CD4-positive, alpha-beta T cell treated with Interleukin-2 at 100 ng/mL for 4 hours (primary cell): ENCODE results near the gene MEGF6.

Experiments used
- DNase-seq: peaks from one replicate; pipeline ENCODE4 v3.0.0-alpha.2; 2020; ENCODE audit warnings: low spot score

Gene MEGF6

GRCh38 chr1:3469849-3470649, 141.3 kb downstream of the MEGF6 start:
- no peak for DNase-seq

DNA sequence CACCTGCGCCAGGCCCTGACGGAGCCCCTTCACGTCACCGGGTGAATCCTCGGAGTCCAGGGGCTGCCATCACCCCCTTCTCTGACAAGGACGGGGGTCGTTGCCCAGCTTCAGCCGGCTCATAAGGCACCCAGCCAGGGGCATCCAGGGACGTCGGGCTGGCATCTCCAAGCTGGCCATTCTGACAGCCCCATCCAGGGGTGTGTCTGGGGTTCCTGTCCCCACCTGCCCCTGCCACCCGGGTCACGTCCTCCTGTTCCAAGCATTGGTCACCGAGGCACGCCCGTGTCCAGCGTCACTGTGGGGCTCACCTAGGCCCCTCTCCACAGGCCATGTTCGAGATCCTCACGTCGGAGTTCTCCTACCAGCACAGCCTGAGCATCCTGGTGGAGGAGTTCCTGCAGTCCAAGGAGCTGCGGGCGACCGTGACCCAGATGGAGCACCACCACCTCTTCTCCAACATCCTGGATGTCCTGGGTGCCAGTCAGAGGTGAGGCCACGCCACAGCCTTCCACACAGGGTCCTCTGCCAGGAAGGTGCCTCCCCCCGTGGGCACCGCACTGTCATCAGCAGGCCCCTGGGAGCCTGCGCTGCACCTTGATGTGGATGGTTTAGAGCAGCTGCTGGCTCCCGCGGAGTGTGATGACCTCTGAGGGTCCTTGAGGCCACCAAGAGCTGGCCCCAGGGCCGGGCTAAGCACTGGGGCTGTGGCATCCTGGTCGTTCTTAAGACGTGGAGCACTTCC, 142.0 kb downstream of the MEGF6 start:
- no peak for DNase-seq

GRCh38 chr1:3468236-3469103, 142.8 kb downstream of the MEGF6 start:
- DNase-seq, result no peak

GRCh38 chr1:3467096-3468036, 143.9 kb downstream of the MEGF6 start:
- no peak for DNase-seq

- DNase-seq, result no peak
These were observed 144.8 kb downstream of the MEGF6 start for GRCh38 chr1:3466366-3467075.

GRCh38 chr1:3465935-3466321, 145.4 kb downstream of the MEGF6 start:
- no peak for DNase-seq

DNA sequence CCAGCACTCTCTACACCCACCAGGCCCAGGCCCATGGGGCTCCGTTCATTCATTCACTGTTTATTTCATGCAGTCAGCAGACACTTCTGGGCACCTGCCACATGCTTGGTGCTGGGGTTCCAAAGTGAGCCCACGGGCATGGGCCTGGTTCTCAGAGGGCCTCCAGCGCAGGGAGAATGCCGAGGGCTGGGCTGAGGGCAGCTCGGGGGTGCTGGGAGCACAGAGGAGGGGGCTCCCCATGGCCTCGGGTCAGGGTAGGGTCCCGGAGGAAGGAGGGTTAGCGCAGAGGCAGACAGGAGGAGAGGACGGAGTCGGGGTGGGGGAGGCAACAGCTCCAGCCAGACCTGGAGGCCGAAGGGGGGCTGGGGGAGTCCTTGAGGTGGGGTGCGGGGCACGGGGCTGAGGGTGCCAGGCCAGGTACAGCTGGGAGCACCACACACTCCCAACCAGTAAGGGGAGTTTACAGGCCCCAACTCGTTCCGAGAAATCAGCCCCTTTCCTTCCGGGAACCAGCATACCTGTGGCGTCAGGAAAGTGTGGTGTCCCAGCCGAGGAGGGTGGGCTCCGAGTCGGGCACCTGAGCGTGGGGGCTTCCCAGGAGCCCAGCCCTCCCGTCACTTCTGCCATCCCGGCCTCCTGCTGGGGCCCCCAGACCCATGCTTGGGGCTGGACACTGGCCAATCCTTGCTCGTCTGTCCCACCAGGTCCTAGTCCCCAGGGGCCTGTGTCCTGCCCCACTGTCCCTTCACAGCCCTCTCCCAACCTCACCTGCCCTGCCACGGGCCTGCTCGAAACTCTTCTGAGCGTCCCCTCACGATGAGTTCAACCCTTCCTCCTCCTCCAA, 146.0 kb downstream of the MEGF6 start:
- no peak for DNase-seq

DNA sequence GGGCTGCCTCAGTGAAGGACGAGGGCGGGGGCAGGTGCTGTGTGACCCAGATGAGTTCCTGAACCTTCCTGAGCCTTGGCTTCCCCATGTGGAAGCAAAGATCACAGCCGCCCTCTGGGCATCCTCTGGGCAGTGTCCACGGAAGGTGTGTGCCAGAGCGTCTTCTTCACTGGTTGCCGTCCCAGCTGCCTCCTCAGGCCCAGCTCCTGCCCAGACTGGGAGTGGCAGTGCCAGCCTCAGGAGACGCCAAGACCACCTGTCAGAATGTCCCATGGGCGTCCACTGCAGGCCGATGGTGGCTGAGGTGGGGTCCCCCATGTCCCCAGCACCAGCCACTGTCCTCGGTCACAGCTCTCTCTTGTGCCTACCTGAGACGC, 146.7 kb downstream of the MEGF6 start:
- DNase-seq, result no peak

DNA sequence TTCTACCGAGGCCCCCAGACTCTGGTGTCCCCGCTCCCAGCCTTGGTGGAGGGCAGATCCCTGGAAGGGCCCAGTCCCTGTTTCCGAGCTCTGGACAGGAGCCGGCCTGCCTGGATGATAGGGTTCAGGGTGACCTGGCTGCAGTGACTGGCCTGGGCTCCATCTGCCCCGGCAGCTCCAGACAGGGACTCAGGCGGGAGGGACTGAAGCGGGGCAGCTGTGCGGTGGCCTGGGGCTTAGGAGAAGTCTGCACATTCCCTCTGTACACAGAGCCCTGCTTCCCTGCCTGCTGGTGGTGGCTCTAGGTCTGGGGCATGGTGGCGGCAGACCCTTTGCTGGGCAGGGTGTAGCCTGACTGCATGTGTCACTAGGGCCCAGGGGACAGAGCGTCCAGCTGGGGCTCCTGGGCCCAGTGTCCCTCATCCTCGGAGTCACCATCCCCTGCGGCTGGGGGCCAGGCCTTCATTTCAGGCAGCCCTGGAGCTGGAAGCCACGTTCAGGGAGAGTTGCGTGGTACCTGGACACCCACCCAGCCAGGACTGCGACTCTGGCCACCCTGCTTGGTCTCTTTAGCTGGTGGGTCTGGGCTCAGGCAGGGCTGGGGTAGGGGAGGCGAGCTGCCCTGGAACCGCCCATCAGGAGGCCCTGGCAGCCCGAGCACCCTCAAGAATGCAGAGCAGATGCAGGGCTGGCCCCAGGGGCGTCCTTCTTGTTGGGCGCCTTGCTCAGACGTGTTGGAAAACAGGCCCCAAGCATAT, 147.2 kb downstream of the MEGF6 start:
- no peak for DNase-seq

DNA sequence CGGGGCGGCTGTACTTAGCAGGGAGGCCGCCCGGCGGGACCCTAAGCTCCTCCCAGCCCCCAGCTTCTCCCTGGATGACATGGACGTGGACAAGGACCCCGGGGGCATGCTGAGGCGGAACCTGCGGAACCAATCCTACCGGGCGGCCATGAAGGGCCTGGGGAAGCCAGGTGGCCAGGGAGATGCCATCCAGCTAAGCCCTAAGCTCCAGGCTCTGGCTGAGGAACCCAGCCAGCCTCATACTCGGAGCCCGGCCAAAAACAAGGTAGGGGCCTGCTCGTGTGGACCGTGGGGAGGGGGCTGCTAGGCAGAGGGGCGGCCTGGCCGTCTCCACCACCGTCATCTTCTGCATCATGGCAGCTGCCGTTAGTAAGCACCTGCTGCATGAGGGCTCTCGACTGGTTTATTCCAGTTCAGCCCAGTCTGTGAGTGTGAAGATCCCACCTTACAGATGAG, 147.9 kb downstream of the MEGF6 start:
- DNase-seq, result no peak

GRCh38 chr1:3463013-3463385, 148.3 kb downstream of the MEGF6 start:
- DNase-seq, result no peak

DNA sequence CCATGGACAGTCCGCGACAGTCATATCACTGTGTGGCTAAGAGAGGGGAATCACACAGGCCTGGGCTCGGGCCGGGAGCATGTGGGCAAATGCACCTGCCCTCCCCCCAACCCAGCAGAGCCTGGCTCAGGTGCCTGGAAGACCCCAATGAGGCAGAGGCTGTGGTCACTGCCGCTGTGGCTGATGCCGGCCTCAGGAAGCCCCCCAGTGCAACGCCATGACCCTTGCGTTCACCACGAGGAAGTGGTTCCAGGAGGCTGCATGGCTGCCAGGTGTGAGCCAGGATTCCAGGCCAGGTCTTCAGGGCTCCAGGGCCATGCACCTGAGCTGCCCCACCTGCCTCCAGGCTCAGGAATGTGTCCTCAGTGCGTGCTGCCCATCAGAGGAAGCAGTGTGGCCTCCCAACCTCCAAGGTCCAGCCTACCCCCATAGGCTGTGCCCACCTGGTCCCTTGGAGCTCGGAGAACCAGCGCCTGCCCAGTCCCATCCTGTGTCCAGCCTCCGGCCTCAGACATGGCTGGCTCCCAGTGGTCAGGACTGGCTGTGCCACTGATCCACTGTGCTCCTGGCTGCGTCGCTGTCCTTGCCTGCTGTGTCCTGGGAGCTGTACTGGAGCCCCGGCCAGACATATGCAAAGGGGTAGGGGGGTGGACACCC, 148.8 kb downstream of the MEGF6 start:
- DNase-seq, result no peak

- DNase-seq, result no peak
These were observed 149.4 kb downstream of the MEGF6 start for GRCh38 chr1:3461934-3462275.

- no peak for DNase-seq
These were observed 149.9 kb downstream of the MEGF6 start for GRCh38 chr1:3461238-3461933.

DNA sequence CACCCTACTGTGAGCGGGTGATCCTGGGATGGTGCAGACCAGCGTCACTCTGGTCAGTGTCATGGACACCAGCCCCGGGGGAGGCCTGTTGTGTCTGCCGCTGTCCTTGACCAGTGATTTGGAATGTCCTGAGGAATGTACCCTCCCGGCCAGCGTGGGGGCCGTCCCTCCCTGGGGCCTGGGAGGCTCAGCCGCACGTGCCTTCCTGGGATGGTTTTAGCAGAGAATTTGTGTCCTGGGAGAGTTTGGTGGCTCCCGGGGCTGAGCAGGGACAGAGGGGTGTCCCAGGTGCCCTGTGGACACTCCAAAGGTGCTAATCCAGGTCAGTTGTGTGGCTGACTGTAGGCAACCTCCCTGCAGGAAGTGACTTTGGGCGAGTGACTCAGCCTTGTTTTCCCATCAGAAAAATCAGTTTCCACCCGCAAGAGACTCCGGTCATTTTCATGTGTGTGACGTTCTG, 150.6 kb downstream of the MEGF6 start:
- DNase-seq, result no peak

DNA sequence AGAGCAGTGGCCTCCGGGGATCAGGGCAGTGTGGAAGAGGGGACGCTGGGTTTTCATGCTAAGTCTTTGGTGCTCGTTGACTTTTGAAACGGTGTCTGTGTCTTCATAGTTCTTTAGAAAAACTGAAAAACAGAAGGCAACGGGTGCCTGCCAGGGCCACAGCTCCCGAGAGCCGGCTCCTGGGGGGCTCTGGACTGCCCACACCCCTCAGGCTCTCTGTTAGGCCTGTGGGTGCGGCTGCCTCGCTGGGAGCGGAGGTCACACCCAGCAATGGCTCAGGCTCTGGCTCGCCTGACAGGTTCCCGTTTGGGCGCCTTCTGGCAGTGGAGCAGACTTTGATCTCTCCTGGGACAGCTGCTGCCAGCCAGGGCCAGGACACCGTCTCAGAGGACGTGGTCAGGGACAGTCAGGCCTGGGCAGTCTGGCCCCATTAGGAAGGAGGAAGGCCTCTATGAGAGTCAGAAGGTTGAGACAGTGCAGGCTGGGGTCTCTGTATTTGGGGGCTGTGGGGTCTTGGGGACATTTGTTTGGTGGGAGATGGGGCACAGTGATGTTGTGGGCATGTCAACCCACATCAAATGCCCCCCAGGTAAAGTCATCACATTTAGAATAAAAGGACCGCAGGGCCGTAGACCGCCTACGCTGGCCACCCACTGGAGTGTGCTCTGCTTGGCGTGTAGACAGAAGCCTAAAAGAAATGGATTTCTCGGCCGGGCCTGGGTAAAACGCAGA, 151.2 kb downstream of the MEGF6 start:
- no peak for DNase-seq
